Thyroid gland (tissue), 4 donors: ENCODE data around the gene OR8B2. TPM values are rescaled to one million over a fixed set of nuclear protein-coding genes. Genes with fewer than 3 reads are reported as not detected.

ENCODE experiments used
- DNase-seq, 2 donors: peaks; one replicate each; pipeline ENCODE4 v3.0.0-alpha.2; 2019
- H3K27ac ChIP-seq, 3 donors: fragments of 200-600 bp; sonication (generic); 1 replicate in 2 of 3; 2 replicates in 1 of 3; pipeline ENCODE4 v1.5.1; 2016 to 2019; ENCODE audit warnings: mild to moderate bottlenecking in 1 of 3, moderate library complexity in 1 of 3
- H3K27me3 ChIP-seq: fragments of 200-600 bp; sonication (generic); one replicate; pipeline ENCODE4 v1.5.1; 2019
- H3K36me3 ChIP-seq, 2 donors: fragments of 200-600 bp; sonication (generic); one replicate each; pipeline ENCODE4 v1.5.1; 2016 to 2019
- H3K4me1 ChIP-seq, 2 donors: fragments of 200-600 bp; sonication (generic); one replicate each; pipeline ENCODE4 v1.5.1; 2017 to 2019
- H3K4me3 ChIP-seq, 3 donors: fragments of 200-600 bp; sonication (generic); replicated peaks in 1 of 3; 1 replicate in 2 of 3; 2 replicates in 1 of 3; pipeline ENCODE4 v1.5.1; 2016; ENCODE audit warnings: mild to moderate bottlenecking in 1 of 3
- H3K9me3 ChIP-seq: fragments of 200-600 bp; sonication (generic); one replicate; pipeline ENCODE4 v1.5.1; 2017
- CTCF ChIP-seq, 6 experiments: fragments of 200-600 bp in 3 of 6; fragments of 450-650 bp in 3 of 6; sonication (generic) in 3 of 6; IDR thresholded peaks; one replicate each; pipeline ENCODE4 v1.5.1; 2016 to 2019; ENCODE audit warnings: antibody characterized with exemption in 6 of 6, mild to moderate bottlenecking in 2 of 6, inconsistent platforms in 1 of 6, moderate library complexity in 1 of 6
- POLR2A ChIP-seq, 2 donors: fragments of 450-650 bp; IDR thresholded peaks; one replicate each; pipeline ENCODE4 v1.6.1; 2017; ENCODE audit warnings: antibody characterized with exemption in 2 of 2, mild to moderate bottlenecking in 2 of 2, moderate library complexity in 1 of 2
- WGBS, 2 donors: methylation state at CpG; one replicate each; pipeline ENCODE4 v1.1.5; 2017; 5-methylcytosine and 5-hydroxymethylcytosine counted together
- intact Hi-C: fragments of 100-400 bp; cut with DNase I; formaldehyde crosslinking; loops from one replicate; pipeline ENCODE4 v1.15.1; 2023
- total RNA-seq, 4 donors: library from RNA; depleted of rRNA; stranded (reverse); fragments of >200 nt; gene quantifications; one replicate each; pipeline ENCODE4 v1.2.3, GENCODE V29; 2016

The OR8B2 gene
- not detected for total RNA-seq

- TF ChIP-seq POLR2A (IDR thresholded peaks at IDR 0.05) (no peak), CTCF (IDR thresholded peaks at IDR 0.05) (no peak)
- no peak within 1 kb of the TSS for H3K27ac ChIP-seq
- DNase-seq, result no peak
- WGBS, 2 donors, result 91 to 93% methylated on average over 2 of the region's 2 CpGs
- H3K9me3 ChIP-seq, result no peaks in the 10 kb centered on the region
- H3K4me3 ChIP-seq, result no peak within 1 kb of the TSS
- H3K36me3 ChIP-seq, result no peaks in the 10 kb centered on the region
- H3K4me1 ChIP-seq, result no peaks in the 10 kb centered on the region
- intact Hi-C loops, result no loop called here
- no peaks in the 10 kb centered on the region for H3K27me3 ChIP-seq
These were observed at the start of gene OR8B2 for GRCh38 chr11:124384399-124384798. Gene OR8B2, minus strand, starts transcription at chr11:124384499. Its CDS starts 1,156 bp downstream, at chr11:124383343.

- TF ChIP-seq POLR2A (IDR thresholded peaks at IDR 0.05), result no peak
- H3K4me1 ChIP-seq, result no peaks in the 10 kb centered on the region
These were observed 45.3 kb upstream of the OR8B2 start for GRCh38 chr11:124429599-124429998.

GRCh38 chr11:124424384-124424921 is 40.2 kb upstream of the OR8B2 start, which contains the start of gene OR8B4:
Gene OR8B4, minus strand, starts transcription at chr11:124424871. Its CDS starts 0 bp downstream, at chr11:124424871.
- no peaks in the 10 kb centered on the region for H3K27me3 ChIP-seq
- no peak within 1 kb of the TSS for H3K27ac ChIP-seq
- intact Hi-C loops, result no loop called here
- H3K4me3 ChIP-seq, result no peak within 1 kb of the TSS
- 89 to 91% methylated on average over 2 of the region's 2 CpGs for WGBS, 2 donors
- H3K4me1 ChIP-seq, result no peaks in the 10 kb centered on the region
- H3K9me3 ChIP-seq, result no peaks in the 10 kb centered on the region
- H3K36me3 ChIP-seq, result no peaks in the 10 kb centered on the region
- DNase-seq, result no peak
- TF ChIP-seq POLR2A (IDR thresholded peaks at IDR 0.05) (no peak), CTCF (IDR thresholded peaks at IDR 0.05) (no peak)

More at GRCh38 chr11:124429599-124429998, 45.3 kb upstream of the OR8B2 start:
- Histone ChIP-seq H3K9me3 (no peaks in the 10 kb centered on the region), H3K4me3 (no peak overlapping the region), H3K36me3 (no peaks in the 10 kb centered on the region), H3K27ac (no peak overlapping the region), H3K27me3 (no peaks in the 10 kb centered on the region)
- WGBS, 2 donors, result 82 to 88% methylated on average over 2 of the region's 2 CpGs
- intact Hi-C loops, result no loop called here
- DNase-seq, result no peak

GRCh38 chr11:124421043-124421442 is 36.7 kb upstream of the OR8B2 start:
- no peaks in the 10 kb centered on the region for H3K4me1 ChIP-seq
- WGBS, 2 donors, result 74 to 81% methylated on average over 4 of the region's 4 CpGs
- no peaks in the 10 kb centered on the region for H3K36me3 ChIP-seq
- H3K27me3 ChIP-seq, result no peaks in the 10 kb centered on the region
- intact Hi-C loops, result no loop called here
- DNase-seq, result no peak
- H3K4me3 ChIP-seq, result no peak overlapping the region
- TF ChIP-seq CTCF (IDR thresholded peaks at IDR 0.05), result no peak
- no peak for TF ChIP-seq POLR2A (IDR thresholded peaks at IDR 0.05)
- H3K9me3 ChIP-seq, result no peaks in the 10 kb centered on the region
- H3K27ac ChIP-seq, result no peak overlapping the region

- Histone ChIP-seq H3K27ac (no peak overlapping the region), H3K9me3 (no peaks in the 10 kb centered on the region), H3K36me3 (no peaks in the 10 kb centered on the region), H3K4me1 (no peaks in the 10 kb centered on the region), H3K27me3 (no peaks in the 10 kb centered on the region), H3K4me3 (no peak overlapping the region)
- TF ChIP-seq POLR2A (IDR thresholded peaks at IDR 0.05), result no peak
- peak; percentile 24 to 80 (median 51) for TF ChIP-seq CTCF (IDR thresholded peaks at IDR 0.05)
- WGBS, 2 donors, result 18 to 21% methylated on average over 5 of the region's 5 CpGs
- DNase-seq, result no peak
- intact Hi-C loops, result no loop called here
These were observed 31.1 kb upstream of the OR8B2 start for GRCh38 chr11:124415356-124415923.
